PFSK-1 (cell line): ENCODE measurements around the gene MYL7.

Source experiments
- FOXP2 ChIP-seq: optimal IDR thresholded peaks from 2 replicates; pipeline ENCODE3; 2011; ENCODE audit warnings: borderline replicate concordance, control low read depth, inconsistent platforms; ENCODE audit not compliant: insufficient read depth; ENCODE audit errors: extremely low read length, extremely low read depth
- POLR2AphosphoS5 ChIP-seq: IDR thresholded peaks from 2 replicates; pipeline ENCODE4 v1.6.1; 2012; ENCODE audit warnings: low read depth, mild to moderate bottlenecking, control low read depth, low read length, moderate library complexity
- SIN3A ChIP-seq: IDR thresholded peaks from 2 replicates; pipeline ENCODE4 v1.6.1; 2012; ENCODE audit warnings: mild to moderate bottlenecking, low read length, moderate library complexity, borderline replicate concordance; ENCODE audit not compliant: insufficient read depth
- TAF1 ChIP-seq: IDR thresholded peaks from 2 replicates; pipeline ENCODE4 v1.6.1; 2012; ENCODE audit warnings: low read length, control low read depth, borderline replicate concordance; ENCODE audit not compliant: insufficient read depth
- TF ChIP-seq, protein P1 (sequence below), 2 experiments: IDR thresholded peaks; 2 replicates each; pipeline versions ENCODE4 v1.6.1 to v1.8.0; 2011 to 2012; ENCODE audit warnings: low read depth in 2 of 2, low read length in 2 of 2, control low read depth in 1 of 2, inconsistent platforms in 1 of 2, mild to moderate bottlenecking in 1 of 2, moderate library complexity in 1 of 2; ENCODE audit not compliant: insufficient read depth in 1 of 2

Gene MYL7

GRCh38 chr7:44094883-44095592 lies 46.1 kb downstream of the MYL7 start:
- TF ChIP-seq, protein P1, sequence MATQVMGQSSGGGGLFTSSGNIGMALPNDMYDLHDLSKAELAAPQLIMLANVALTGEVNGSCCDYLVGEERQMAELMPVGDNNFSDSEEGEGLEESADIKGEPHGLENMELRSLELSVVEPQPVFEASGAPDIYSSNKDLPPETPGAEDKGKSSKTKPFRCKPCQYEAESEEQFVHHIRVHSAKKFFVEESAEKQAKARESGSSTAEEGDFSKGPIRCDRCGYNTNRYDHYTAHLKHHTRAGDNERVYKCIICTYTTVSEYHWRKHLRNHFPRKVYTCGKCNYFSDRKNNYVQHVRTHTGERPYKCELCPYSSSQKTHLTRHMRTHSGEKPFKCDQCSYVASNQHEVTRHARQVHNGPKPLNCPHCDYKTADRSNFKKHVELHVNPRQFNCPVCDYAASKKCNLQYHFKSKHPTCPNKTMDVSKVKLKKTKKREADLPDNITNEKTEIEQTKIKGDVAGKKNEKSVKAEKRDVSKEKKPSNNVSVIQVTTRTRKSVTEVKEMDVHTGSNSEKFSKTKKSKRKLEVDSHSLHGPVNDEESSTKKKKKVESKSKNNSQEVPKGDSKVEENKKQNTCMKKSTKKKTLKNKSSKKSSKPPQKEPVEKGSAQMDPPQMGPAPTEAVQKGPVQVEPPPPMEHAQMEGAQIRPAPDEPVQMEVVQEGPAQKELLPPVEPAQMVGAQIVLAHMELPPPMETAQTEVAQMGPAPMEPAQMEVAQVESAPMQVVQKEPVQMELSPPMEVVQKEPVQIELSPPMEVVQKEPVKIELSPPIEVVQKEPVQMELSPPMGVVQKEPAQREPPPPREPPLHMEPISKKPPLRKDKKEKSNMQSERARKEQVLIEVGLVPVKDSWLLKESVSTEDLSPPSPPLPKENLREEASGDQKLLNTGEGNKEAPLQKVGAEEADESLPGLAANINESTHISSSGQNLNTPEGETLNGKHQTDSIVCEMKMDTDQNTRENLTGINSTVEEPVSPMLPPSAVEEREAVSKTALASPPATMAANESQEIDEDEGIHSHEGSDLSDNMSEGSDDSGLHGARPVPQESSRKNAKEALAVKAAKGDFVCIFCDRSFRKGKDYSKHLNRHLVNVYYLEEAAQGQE (IDR thresholded peaks at IDR 0.05; ENCODE audit: insufficient read depth in 1 of 2, low read depth in 2 of 2, low read length in 2 of 2): no peak
- no peak for TF ChIP-seq FOXP2

- TF ChIP-seq, protein P1 (IDR thresholded peaks at IDR 0.05; ENCODE audit: insufficient read depth in 1 of 2, low read depth in 2 of 2, low read length in 2 of 2): no peak
- TF ChIP-seq POLR2AphosphoS5 (no peak), SIN3A (no peak), FOXP2 (no peak), TAF1 (no peak)
Observed at GRCh38 chr7:44094365-44094764, 46.8 kb downstream of the MYL7 start.

- TF ChIP-seq TAF1: no peak
- TF ChIP-seq, protein P1 (IDR thresholded peaks at IDR 0.05; ENCODE audit: insufficient read depth in 1 of 2, low read depth in 2 of 2, low read length in 2 of 2): no peak
- TF ChIP-seq SIN3A: no peak
- TF ChIP-seq POLR2AphosphoS5: no peak
- no peak for TF ChIP-seq FOXP2
Observed at GRCh38 chr7:44093102-44093641, 48.0 kb downstream of the MYL7 start.
